GM12873 (cell line): ENCODE measurements around the gene RSPH1.

Source experiments
- CTCF ChIP-seq: IDR thresholded peaks from 2 replicates; pipeline ENCODE4 v1.5.1; 2012; ENCODE audit warnings: low read depth, mild to moderate bottlenecking, moderate library complexity, low read length, control low read depth; ENCODE audit not compliant: insufficient read depth; ENCODE audit errors: missing control alignments

The RSPH1 gene

GRCh38 chr21:42469272-42469671, 26.8 kb downstream of the RSPH1 start:
- no peak for TF ChIP-seq CTCF

- TF ChIP-seq CTCF, result no peak
These were observed 27.4 kb downstream of the RSPH1 start for GRCh38 chr21:42468491-42469131.

- peak; percentile 68 for TF ChIP-seq CTCF
These were observed 28.7 kb downstream of the RSPH1 start for GRCh38 chr21:42467140-42467983.

- TF ChIP-seq CTCF, result no peak
These were observed 29.3 kb downstream of the RSPH1 start for GRCh38 chr21:42466700-42467099.

- no peak for TF ChIP-seq CTCF
These were observed 30.3 kb downstream of the RSPH1 start for GRCh38 chr21:42465803-42466127.

- TF ChIP-seq CTCF, result no peak
These were observed 30.8 kb downstream of the RSPH1 start for GRCh38 chr21:42465008-42465802.
